Measurements from ENCODE around the gene HSPA12B.

HSPA12B gene

GRCh38 chr20:3731944-3732326 is 550 bp upstream of the HSPA12B start:
- H3K36me3 ChIP-seq (ENCODE audit: control insufficient read depth, low read length), result no peaks in the 10 kb centered on the region
- no peak overlapping the region for H3K27ac ChIP-seq (ENCODE audit: low read depth, low read length)
- H3K9me2 ChIP-seq (replicated peaks; ENCODE audit: control insufficient read depth, low read length), result no peaks in the 10 kb centered on the region
- TF ChIP-seq, protein P1, sequence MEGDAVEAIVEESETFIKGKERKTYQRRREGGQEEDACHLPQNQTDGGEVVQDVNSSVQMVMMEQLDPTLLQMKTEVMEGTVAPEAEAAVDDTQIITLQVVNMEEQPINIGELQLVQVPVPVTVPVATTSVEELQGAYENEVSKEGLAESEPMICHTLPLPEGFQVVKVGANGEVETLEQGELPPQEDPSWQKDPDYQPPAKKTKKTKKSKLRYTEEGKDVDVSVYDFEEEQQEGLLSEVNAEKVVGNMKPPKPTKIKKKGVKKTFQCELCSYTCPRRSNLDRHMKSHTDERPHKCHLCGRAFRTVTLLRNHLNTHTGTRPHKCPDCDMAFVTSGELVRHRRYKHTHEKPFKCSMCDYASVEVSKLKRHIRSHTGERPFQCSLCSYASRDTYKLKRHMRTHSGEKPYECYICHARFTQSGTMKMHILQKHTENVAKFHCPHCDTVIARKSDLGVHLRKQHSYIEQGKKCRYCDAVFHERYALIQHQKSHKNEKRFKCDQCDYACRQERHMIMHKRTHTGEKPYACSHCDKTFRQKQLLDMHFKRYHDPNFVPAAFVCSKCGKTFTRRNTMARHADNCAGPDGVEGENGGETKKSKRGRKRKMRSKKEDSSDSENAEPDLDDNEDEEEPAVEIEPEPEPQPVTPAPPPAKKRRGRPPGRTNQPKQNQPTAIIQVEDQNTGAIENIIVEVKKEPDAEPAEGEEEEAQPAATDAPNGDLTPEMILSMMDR (IDR thresholded peaks at IDR 0.05; ENCODE audit: low read depth, low read length, poor library complexity, severe bottlenecking), result no peak
- no peak for TF ChIP-seq EZH2phosphoT487 (IDR thresholded peaks at IDR 0.05; ENCODE audit: borderline replicate concordance, low read length)
- H3K4me1 ChIP-seq (ENCODE audit: control insufficient read depth, low read length), result no peaks in the 10 kb centered on the region
- peaks cover 42% of the 10 kb centered on the region for H3K27me3 ChIP-seq (ENCODE audit: control insufficient read depth, low read length)
- H4K20me1 ChIP-seq (ENCODE audit: control insufficient read depth, insufficient read depth, low read depth, low read length), result no peaks in the 10 kb centered on the region
- H3K9me3 ChIP-seq (ENCODE audit: control insufficient read depth, insufficient read depth, low read length), result no peaks in the 10 kb centered on the region
- no peak overlapping the region for H3K4me2 ChIP-seq (ENCODE audit: low read length)
- H3K4me3 ChIP-seq (ENCODE audit: low read length), result no peak overlapping the region
- H3F3A ChIP-seq (ENCODE audit: control insufficient read depth, insufficient read depth), result no peaks in the 10 kb centered on the region
- H3K79me2 ChIP-seq (ENCODE audit: control insufficient read depth, low read length), result no peaks in the 10 kb centered on the region

DNA sequence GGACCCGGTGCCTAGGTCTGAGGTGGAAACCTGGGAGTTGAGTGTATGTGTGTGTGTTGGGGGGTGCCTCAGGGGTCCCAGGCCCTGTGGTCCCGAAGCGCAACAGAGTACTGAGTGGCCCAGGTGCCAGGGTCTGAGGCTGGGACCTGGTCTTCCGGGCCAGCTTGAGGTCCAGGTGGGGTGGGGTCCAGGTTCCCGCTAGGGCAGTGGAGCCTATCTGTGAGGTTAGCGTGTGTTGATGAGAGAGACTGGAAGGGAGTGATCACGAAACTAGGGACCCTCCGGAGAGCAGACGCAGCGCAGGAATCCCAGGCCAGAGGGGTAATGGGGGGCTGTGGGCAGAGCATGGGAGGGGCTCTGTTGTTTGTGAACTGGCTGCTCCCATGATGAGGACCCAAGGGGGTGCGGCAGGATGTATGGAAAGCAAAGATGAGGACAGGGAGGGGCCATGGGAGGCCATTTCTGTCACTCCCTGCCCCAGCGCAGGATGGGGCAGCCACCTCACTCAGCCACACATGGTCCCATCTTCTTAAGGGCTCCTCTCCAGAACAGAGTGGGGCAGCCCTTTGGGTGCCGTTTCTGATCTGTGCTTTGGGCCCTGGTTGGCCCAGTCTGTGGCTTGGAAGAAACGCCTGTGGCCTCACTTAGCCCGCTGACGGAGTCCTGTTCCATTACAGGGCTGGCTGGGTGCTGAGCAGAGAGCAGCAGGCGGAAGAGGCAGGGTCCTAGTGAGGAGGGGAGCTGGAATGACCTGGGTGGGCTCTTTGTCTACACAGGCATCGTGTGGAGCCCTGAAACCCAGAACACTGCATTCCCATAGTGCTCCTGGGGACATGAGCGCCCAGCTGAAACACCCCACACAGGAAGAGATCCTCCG is 872 bp downstream of the HSPA12B start:
- Histone ChIP-seq H3K27me3 (ENCODE audit: control insufficient read depth, low read length) (peaks cover 32% of the 10 kb centered on the region), H3K4me3 (ENCODE audit: low read length) (no peak overlapping the region), H3K4me2 (ENCODE audit: low read length) (no peak overlapping the region), H3F3A (ENCODE audit: control insufficient read depth, insufficient read depth) (no peaks in the 10 kb centered on the region), H3K27ac (ENCODE audit: low read depth, low read length) (no peak overlapping the region), H3K79me2 (ENCODE audit: control insufficient read depth, low read length) (no peaks in the 10 kb centered on the region), H3K9me3 (ENCODE audit: control insufficient read depth, insufficient read depth, low read length) (no peaks in the 10 kb centered on the region), H4K20me1 (ENCODE audit: control insufficient read depth, insufficient read depth, low read depth, low read length) (no peaks in the 10 kb centered on the region), H3K9me2 (replicated peaks; ENCODE audit: control insufficient read depth, low read length) (no peaks in the 10 kb centered on the region), H3K4me1 (ENCODE audit: control insufficient read depth, low read length) (no peaks in the 10 kb centered on the region), H3K36me3 (ENCODE audit: control insufficient read depth, low read length) (no peaks in the 10 kb centered on the region)
- TF ChIP-seq, protein P1 (IDR thresholded peaks at IDR 0.05; ENCODE audit: low read depth, low read length, poor library complexity, severe bottlenecking), result no peak
- no peak for TF ChIP-seq EZH2phosphoT487 (IDR thresholded peaks at IDR 0.05; ENCODE audit: borderline replicate concordance, low read length)

DNA sequence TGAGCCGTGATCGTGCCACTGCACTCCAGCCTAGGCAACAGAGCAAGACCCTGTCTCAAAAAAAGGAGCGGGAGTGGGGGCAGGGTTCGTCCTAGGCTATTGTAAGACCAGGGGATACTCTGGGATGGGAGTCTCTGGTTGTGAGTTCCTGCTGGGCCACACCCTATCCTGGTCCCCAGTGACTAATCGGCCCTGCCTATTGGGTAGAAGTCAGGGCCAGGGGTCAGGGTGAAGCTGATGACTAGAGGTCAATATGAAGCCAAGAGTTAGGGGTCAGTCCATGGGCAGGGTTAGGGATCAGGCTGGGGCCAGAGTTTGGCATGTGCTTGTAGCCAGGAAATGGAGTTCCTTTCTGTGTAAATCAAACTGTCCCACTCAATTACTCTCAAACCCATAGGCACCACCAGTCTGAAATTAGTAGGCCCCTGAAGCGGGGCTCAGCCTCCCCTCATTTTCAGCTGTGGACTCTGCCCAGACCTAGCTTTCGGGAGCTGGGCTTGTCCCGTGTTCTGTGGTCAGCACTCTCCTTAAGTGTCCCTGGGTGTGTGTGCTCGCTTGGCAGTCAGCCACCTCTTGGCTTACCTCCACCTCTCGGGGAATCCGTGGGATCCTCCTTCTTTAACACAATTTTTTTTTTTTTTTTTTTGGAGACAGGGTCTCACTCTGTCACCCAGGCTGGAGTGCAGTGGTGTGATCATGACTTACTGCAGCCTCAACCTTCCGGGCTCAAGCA is 1.8 kb downstream of the HSPA12B start:
- Histone ChIP-seq H3K4me3 (ENCODE audit: low read length) (no peak overlapping the region), H3K9me2 (replicated peaks; ENCODE audit: control insufficient read depth, low read length) (no peaks in the 10 kb centered on the region), H3K9me3 (ENCODE audit: control insufficient read depth, insufficient read depth, low read length) (no peaks in the 10 kb centered on the region), H3F3A (ENCODE audit: control insufficient read depth, insufficient read depth) (no peaks in the 10 kb centered on the region), H3K4me1 (ENCODE audit: control insufficient read depth, low read length) (no peaks in the 10 kb centered on the region), H3K27me3 (ENCODE audit: control insufficient read depth, low read length) (peaks cover 24% of the 10 kb centered on the region; the same call in 1 of the 2 replicates), H3K27ac (ENCODE audit: low read depth, low read length) (no peak overlapping the region), H3K36me3 (ENCODE audit: control insufficient read depth, low read length) (no peaks in the 10 kb centered on the region), H3K79me2 (ENCODE audit: control insufficient read depth, low read length) (no peaks in the 10 kb centered on the region), H4K20me1 (ENCODE audit: control insufficient read depth, insufficient read depth, low read depth, low read length) (no peaks in the 10 kb centered on the region), H3K4me2 (ENCODE audit: low read length) (no peak overlapping the region)
- TF ChIP-seq, protein P1 (IDR thresholded peaks at IDR 0.05; ENCODE audit: low read depth, low read length, poor library complexity, severe bottlenecking), result no peak
- TF ChIP-seq EZH2phosphoT487 (IDR thresholded peaks at IDR 0.05; ENCODE audit: borderline replicate concordance, low read length), result no peak
